ENCODE data around the gene CCDC90B.
"Not testable (repeated sequence)": the region's sequence is repeated elsewhere in the genome, so short reads cannot be mapped to it uniquely, and the experiment has no call there.

The CCDC90B gene

GRCh38 chr11:83285771-83286528, at the start of gene CCDC90B:
Gene CCDC90B (minus strand): TSS chr11:83286367. CDS start chr11:83285972, 395 bp downstream.
- peak; percentile 57 for DNase-seq

- no peak for DNase-seq
These were observed 49.4 kb upstream of the CCDC90B start for GRCh38 chr11:83335446-83336070.

GRCh38 chr11:83330303-83330702, 44.1 kb upstream of the CCDC90B start:
- DNase-seq: no peak

GRCh38 chr11:83326326-83326725, 40.2 kb upstream of the CCDC90B start:
- DNase-seq: no peak

GRCh38 chr11:83319346-83319745, 33.2 kb upstream of the CCDC90B start:
- no peak for DNase-seq

GRCh38 chr11:83318931-83319330, 32.8 kb upstream of the CCDC90B start:
- no peak for DNase-seq

GRCh38 chr11:83317757-83318690, 31.9 kb upstream of the CCDC90B start:
- no peak for DNase-seq

GRCh38 chr11:83316897-83317268, 30.7 kb upstream of the CCDC90B start:
- DNase-seq: not testable (repeated sequence)

GRCh38 chr11:83316143-83316896, 30.2 kb upstream of the CCDC90B start:
- DNase-seq: not testable (repeated sequence)

GRCh38 chr11:83312430-83312829, 26.3 kb upstream of the CCDC90B start:
- DNase-seq: no peak

- no peak for DNase-seq
These were observed 25.5 kb upstream of the CCDC90B start for GRCh38 chr11:83311701-83312100.

- DNase-seq: no peak
These were observed 24.6 kb upstream of the CCDC90B start for GRCh38 chr11:83310718-83311117.

- not testable (repeated sequence) for DNase-seq
These were observed 22.4 kb upstream of the CCDC90B start for GRCh38 chr11:83308536-83308935.

GRCh38 chr11:83306200-83307080, 20.3 kb upstream of the CCDC90B start:
- DNase-seq: no peak

- no peak for DNase-seq
These were observed 17.1 kb upstream of the CCDC90B start for GRCh38 chr11:83303316-83303715.

- no peak for DNase-seq
These were observed 16.0 kb upstream of the CCDC90B start for GRCh38 chr11:83302151-83302550.

GRCh38 chr11:83299681-83300080, 13.5 kb upstream of the CCDC90B start:
- no peak for DNase-seq

- DNase-seq: no peak
These were observed 8.0 kb upstream of the CCDC90B start for GRCh38 chr11:83294208-83294607.

GRCh38 chr11:83293457-83293774, 7.2 kb upstream of the CCDC90B start:
- DNase-seq: no peak

- no peak for DNase-seq
These were observed 6.7 kb upstream of the CCDC90B start for GRCh38 chr11:83292709-83293456.

GRCh38 chr11:83287631-83288030, 1.5 kb upstream of the CCDC90B start:
- no peak for DNase-seq

Data from GOT3 (cell line).